NCI-H1436 (cell line): ENCODE results near the gene RAMAC.
"Not testable (repeated sequence)": the region's sequence is repeated elsewhere in the genome, so short reads cannot be mapped to it uniquely, and the experiment has no call there.

Experiments
- DNase-seq: peaks from one replicate; lab custom pipeline; 2025; lab: John Stamatoyannopoulos, UW

RAMAC gene

GRCh38 chr15:82985688-82986441, at the start of gene RAMAC:
Gene RAMAC, plus strand, starts transcription at chr15:82986210. Its CDS starts 2,809 bp downstream, at chr15:82989019.
- peak; percentile 95 for DNase-seq

- DNase-seq, result no peak
Measured at GRCh38 chr15:82936966-82937711, 48.9 kb upstream of the RAMAC start.

- DNase-seq, result no peak
Measured at GRCh38 chr15:82937712-82938058, 48.3 kb upstream of the RAMAC start.

DNA sequence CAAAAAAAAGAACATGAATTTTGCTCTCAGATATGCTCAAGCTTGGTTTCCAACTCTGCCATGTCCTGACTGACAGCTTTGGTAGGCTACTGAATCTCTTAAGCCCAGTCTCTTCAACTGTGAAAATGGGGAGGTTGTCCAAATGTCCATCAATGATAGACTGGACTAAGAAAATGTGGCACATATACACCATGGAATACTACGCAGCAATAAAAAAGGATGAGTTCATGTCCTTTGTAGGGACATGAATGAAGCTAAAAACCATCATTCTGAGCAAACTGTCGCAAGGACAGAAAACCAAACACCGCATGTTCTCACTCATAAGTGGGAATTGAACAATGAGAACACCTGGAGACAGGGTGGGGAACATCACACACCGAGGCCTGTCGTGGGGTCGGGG, 46.3 kb upstream of the RAMAC start:
- DNase-seq, result not testable (repeated sequence)

DNA sequence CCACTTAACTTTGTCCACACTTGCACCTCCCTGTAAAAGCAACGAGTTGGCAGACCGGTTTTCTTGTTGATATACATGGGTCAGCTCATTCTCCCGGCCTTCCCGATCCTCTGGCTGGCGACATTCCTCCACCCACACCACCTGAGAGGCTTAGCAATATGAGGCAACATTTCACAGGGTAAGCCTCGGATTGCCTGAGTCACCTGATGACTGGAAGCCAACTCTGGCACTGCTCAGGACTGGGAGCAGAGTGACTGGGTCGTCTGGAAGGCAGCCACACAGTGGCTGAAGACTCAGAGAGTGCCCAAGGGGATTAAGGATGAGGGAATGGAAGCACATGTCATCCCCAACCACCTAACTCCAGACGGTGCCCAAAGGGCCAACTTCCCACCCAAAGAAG, 43.3 kb upstream of the RAMAC start:
- no peak for DNase-seq

- no peak for DNase-seq
Measured at GRCh38 chr15:82943176-82943575, 42.8 kb upstream of the RAMAC start.

DNA sequence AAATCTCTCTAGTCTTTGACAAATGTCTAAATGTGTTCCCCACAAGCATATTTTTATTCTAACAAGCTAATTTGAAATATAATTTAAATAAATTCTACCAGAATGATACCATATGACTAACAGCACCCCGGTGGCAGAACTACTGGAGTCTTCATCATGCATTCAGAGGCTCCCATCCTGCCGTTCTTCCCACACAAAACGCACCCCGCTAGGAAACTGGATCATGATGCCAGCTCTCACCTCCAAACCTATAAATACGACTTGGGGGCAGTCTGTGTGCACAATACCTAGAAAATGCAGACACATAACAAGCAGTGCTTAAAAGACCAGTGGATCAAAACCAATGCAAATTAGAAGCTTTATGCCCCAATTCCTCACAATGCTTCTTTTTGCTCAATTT, 42.0 kb upstream of the RAMAC start:
- DNase-seq, result no peak

GRCh38 chr15:82944821-82945220, 41.2 kb upstream of the RAMAC start:
- no peak for DNase-seq

GRCh38 chr15:82945326-82945725, 40.7 kb upstream of the RAMAC start:
- DNase-seq, result no peak

- no peak for DNase-seq
Measured at GRCh38 chr15:82946155-82946701, 39.8 kb upstream of the RAMAC start.

- no peak for DNase-seq
Measured at GRCh38 chr15:82950295-82950694, 35.7 kb upstream of the RAMAC start.

GRCh38 chr15:82950746-82951370, 35.2 kb upstream of the RAMAC start:
- DNase-seq, result no peak

- DNase-seq, result no peak
Measured at GRCh38 chr15:82951472-82952157, 34.4 kb upstream of the RAMAC start.

GRCh38 chr15:82952158-82953081, 33.6 kb upstream of the RAMAC start, which contains the start of gene HOMER2:
Gene HOMER2, minus strand, starts transcription at chr15:82952720. Its CDS starts 185 bp downstream, at chr15:82952535.
- DNase-seq, result peak; percentile 28

DNA sequence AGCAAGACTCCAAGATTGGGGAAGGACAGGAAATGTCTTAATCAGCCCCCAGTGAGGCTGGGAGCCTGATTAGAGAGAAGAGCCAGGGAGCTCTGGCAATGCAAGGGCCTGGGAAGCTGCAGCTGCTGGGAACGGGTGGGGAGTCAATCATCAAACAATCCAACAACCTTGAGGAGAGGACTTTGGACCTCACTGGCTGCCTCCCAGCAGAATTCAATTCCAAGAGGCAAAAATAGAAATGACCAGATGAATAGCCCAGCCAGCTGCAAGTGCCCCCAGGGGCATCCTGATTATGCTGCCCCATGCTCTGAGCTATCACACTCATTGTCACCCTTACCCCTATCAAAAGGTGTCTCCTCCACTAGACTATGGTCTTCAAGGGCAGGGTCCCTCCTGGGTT, 27.4 kb upstream of the RAMAC start:
- no peak for DNase-seq

GRCh38 chr15:82959423-82959822, 26.6 kb upstream of the RAMAC start:
- DNase-seq, result no peak

GRCh38 chr15:82960766-82961165, 25.2 kb upstream of the RAMAC start:
- DNase-seq, result no peak

- no peak for DNase-seq
Measured at GRCh38 chr15:82963471-82964341, 22.3 kb upstream of the RAMAC start.

- DNase-seq, result no peak
Measured at GRCh38 chr15:82964890-82965289, 21.1 kb upstream of the RAMAC start.

DNA sequence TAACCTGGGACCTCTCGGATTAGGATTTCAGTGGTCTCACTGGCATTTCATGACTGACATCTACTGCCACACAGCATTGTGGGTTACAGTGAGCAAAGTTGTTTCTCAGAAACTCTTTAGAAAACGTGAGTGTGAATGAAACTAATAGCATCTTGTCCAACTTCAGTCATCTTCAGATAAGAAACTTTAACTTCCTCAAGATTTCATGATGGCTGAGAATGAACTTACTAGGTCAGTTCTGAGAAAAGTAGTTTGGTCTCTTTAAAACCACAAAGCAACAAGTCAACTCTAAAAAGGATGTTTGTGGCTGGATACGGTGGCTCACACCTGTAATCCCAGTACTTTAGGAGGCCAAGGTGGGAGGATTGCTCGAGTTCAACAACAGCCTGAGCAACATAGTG, 19.3 kb upstream of the RAMAC start:
- no peak for DNase-seq
